Hematopoietic multipotent progenitor cell treated with erythropoietin and hydrocortisone succinate and interleukin-3 and kit ligand, for 8 days (in vitro differentiated cells): ENCODE data around the gene SND1.
"Not testable (repeated sequence)": the region's sequence is repeated elsewhere in the genome, so short reads cannot be mapped to it uniquely, and the experiment has no call there.

Source experiments
- DNase-seq: peaks from one replicate; pipeline ENCODE4 v3.0.0-alpha.2; 2015

Gene SND1

GRCh38 chr7:127653396-127653795 lies 1.4 kb downstream of the SND1 start:
- DNase-seq, result no peak

- DNase-seq, result no peak
These were observed 2.7 kb downstream of the SND1 start for GRCh38 chr7:127654404-127655394.

GRCh38 chr7:127655720-127656119 lies 3.7 kb downstream of the SND1 start:
- DNase-seq, result peak; percentile 30

GRCh38 chr7:127657500-127657899 lies 5.5 kb downstream of the SND1 start:
- DNase-seq, result no peak

GRCh38 chr7:127658970-127659630 lies 7.1 kb downstream of the SND1 start:
- no peak for DNase-seq

- DNase-seq, result no peak
These were observed 13.9 kb downstream of the SND1 start for GRCh38 chr7:127665922-127666321.

GRCh38 chr7:127666602-127667001 lies 14.6 kb downstream of the SND1 start:
- DNase-seq, result no peak

GRCh38 chr7:127667017-127667670 lies 15.2 kb downstream of the SND1 start:
- DNase-seq, result no peak

GRCh38 chr7:127667759-127668530 lies 16.0 kb downstream of the SND1 start:
- no peak for DNase-seq

GRCh38 chr7:127671341-127671740 lies 19.3 kb downstream of the SND1 start:
- DNase-seq, result no peak

GRCh38 chr7:127673902-127674301 lies 21.9 kb downstream of the SND1 start:
- no peak for DNase-seq

- DNase-seq, result no peak
These were observed 22.4 kb downstream of the SND1 start for GRCh38 chr7:127674361-127674760.

- DNase-seq, result not testable (repeated sequence)
These were observed 22.9 kb downstream of the SND1 start for GRCh38 chr7:127674923-127675322.

GRCh38 chr7:127675721-127676120 lies 23.7 kb downstream of the SND1 start:
- no peak for DNase-seq

- DNase-seq, result no peak
These were observed 25.6 kb downstream of the SND1 start for GRCh38 chr7:127677433-127678230.

- DNase-seq, result no peak
These were observed 26.3 kb downstream of the SND1 start for GRCh38 chr7:127678337-127678736.

- no peak for DNase-seq
These were observed 27.0 kb downstream of the SND1 start for GRCh38 chr7:127678947-127679346.

- DNase-seq, result no peak
These were observed 29.0 kb downstream of the SND1 start for GRCh38 chr7:127680983-127681382.

GRCh38 chr7:127682140-127682539 lies 30.1 kb downstream of the SND1 start:
- DNase-seq, result no peak

- no peak for DNase-seq
These were observed 32.0 kb downstream of the SND1 start for GRCh38 chr7:127683776-127684681.
